GM19397 (cell line): ENCODE data around the gene EXOC3L2.

Source experiments
- ATAC-seq: cut with Tn5 transposase; IDR thresholded peaks from one replicate; pipeline ENCODE4 v1.9.1; 2021; ENCODE audit warnings: mild to moderate bottlenecking, moderate library complexity; ENCODE audit not compliant: unreplicated experiment

The EXOC3L2 gene

GRCh38 chr19:45223879-45224278 lies 21.3 kb downstream of the EXOC3L2 start:
- no peak for ATAC-seq

- no peak for ATAC-seq
Measured at GRCh38 chr19:45222724-45223123, 22.5 kb downstream of the EXOC3L2 start.

- ATAC-seq: no peak
Measured at GRCh38 chr19:45218911-45219743, 26.1 kb downstream of the EXOC3L2 start.

- no peak for ATAC-seq
Measured at GRCh38 chr19:45218426-45218825, 26.8 kb downstream of the EXOC3L2 start.

GRCh38 chr19:45217957-45218334 lies 27.3 kb downstream of the EXOC3L2 start:
- ATAC-seq: no peak

- ATAC-seq: no peak
Measured at GRCh38 chr19:45217193-45217956, 27.8 kb downstream of the EXOC3L2 start.

- ATAC-seq: no peak
Measured at GRCh38 chr19:45216667-45217066, 28.5 kb downstream of the EXOC3L2 start.

GRCh38 chr19:45215391-45216191 lies 29.6 kb downstream of the EXOC3L2 start:
- no peak for ATAC-seq

- no peak for ATAC-seq
Measured at GRCh38 chr19:45213031-45213430, 32.2 kb downstream of the EXOC3L2 start.

- ATAC-seq: no peak
Measured at GRCh38 chr19:45211751-45212381, 33.3 kb downstream of the EXOC3L2 start.

GRCh38 chr19:45206328-45206727 lies 38.9 kb downstream of the EXOC3L2 start:
- no peak for ATAC-seq

- ATAC-seq: no peak
Measured at GRCh38 chr19:45205810-45206209, 39.4 kb downstream of the EXOC3L2 start.

GRCh38 chr19:45202637-45203036 lies 42.6 kb downstream of the EXOC3L2 start:
- no peak for ATAC-seq

GRCh38 chr19:45200568-45200967 lies 44.6 kb downstream of the EXOC3L2 start:
- no peak for ATAC-seq

- ATAC-seq: no peak
Measured at GRCh38 chr19:45195764-45196163, 49.4 kb downstream of the EXOC3L2 start.

GRCh38 chr19:45191375-45191774 lies 53.8 kb downstream of the EXOC3L2 start:
- no peak for ATAC-seq

- ATAC-seq: no peak
Measured at GRCh38 chr19:45189971-45190370, 55.2 kb downstream of the EXOC3L2 start.

GRCh38 chr19:45187421-45188100 lies 57.6 kb downstream of the EXOC3L2 start:
- no peak for ATAC-seq

GRCh38 chr19:45186509-45187334 lies 58.5 kb downstream of the EXOC3L2 start:
- ATAC-seq: no peak
